ENCODE measurements around the gene SHQ1.

- no peak for TF ChIP-seq BACH2 (CRISPR knock-in tag; IDR thresholded peaks at IDR 0.05; ENCODE audit: borderline replicate concordance)
- no peak for TF ChIP-seq ZFP30 (CRISPR knock-in tag; IDR thresholded peaks at IDR 0.05)
- TF ChIP-seq TOX (CRISPR knock-in tag; IDR thresholded peaks at IDR 0.05; ENCODE audit: borderline replicate concordance) = no peak
Observed at GRCh38 chr3:72847751-72848702, at the start of gene SHQ1.

All from SK-N-SH treated with all-trans-retinoic acid at 6 μM for 48 hours (cell line).